Erythroblast (primary cell): ENCODE data around the gene STMP1.

Experiments
- GATA1 ChIP-seq: IDR thresholded peaks from 2 replicates; pipeline ENCODE4 v1.6.1; 2011; ENCODE audit warnings: low read depth, mild to moderate bottlenecking, control low read depth, low read length, moderate library complexity
- POLR2A ChIP-seq: IDR thresholded peaks from 2 replicates; pipeline ENCODE4 v1.6.1; 2011; ENCODE audit warnings: mild to moderate bottlenecking, low read length

- no peak for TF ChIP-seq POLR2A
- TF ChIP-seq GATA1, result no peak
These were observed 46.2 kb upstream of the STMP1 start for GRCh38 chr7:135616136-135616535.
